HG03571 (cell line): Measurements from ENCODE around the gene ANKS1A.

Source experiments
- ATAC-seq: cut with Tn5 transposase; IDR thresholded peaks from one replicate; pipeline ENCODE4 v1.9.1; 2021; ENCODE audit not compliant: unreplicated experiment

The ANKS1A gene

DNA sequence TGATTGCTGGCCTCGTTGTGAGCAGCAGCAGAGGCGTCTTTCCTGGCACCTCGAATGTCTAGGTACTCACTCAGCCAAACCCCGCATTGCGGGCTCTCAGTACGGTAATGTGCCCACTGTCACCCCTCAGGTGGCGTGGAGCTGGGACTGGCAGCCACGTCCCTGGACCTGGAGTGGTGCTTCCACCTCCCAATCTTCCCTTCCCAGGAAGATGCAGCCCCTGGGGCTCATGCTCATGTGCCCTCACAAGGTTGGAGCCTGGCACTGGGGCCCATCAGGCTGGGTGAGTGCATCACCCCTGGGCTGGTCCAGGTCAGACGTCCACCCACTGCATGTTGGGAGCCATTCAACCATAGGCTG is 176.4 kb downstream of the ANKS1A start:
- ATAC-seq = no peak

DNA sequence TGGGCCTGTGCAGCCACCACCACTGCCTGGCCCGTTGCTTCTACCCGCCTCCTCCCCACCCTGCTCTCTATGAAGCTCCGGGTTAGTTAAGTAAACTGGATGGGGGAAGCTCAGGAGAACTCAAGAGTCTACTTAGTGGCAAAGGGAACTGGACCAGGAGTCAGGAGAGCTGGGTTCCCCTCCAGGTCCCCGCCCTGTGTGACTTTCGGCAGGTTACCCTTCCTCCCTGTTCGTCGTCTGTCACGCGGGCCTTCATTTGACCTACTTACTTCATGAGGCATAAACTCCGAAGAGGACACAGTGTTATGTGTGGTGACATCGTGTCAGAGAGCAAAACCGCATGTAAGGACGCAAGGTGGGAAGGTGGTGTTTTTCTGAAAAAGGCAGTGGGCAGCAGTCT is 176.8 kb downstream of the ANKS1A start:
- no peak for ATAC-seq

DNA sequence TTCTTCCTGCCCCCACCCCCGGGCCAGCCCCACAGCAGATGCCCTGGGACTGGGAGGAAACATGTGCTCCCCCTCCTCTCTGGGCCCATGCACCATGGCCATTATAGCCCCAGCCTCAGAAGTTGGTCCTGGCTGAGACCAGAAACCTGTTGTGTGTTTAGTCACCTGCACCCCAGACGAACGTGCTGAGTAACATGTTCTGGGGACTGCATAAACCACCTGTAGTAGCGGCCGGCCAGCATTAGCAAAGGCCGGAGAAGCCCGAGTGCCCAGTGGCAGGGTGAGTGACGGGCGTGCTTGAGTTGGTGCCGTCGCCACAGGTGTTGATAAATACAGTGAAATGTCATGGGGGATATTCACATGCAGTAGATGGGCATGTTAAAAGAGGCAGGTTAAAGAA is 178.2 kb downstream of the ANKS1A start:
- no peak for ATAC-seq

- ATAC-seq = no peak
Observed at GRCh38 chr6:35068206-35068605, 179.2 kb downstream of the ANKS1A start.

- ATAC-seq = no peak
Observed at GRCh38 chr6:35068644-35069043, 179.6 kb downstream of the ANKS1A start.

DNA sequence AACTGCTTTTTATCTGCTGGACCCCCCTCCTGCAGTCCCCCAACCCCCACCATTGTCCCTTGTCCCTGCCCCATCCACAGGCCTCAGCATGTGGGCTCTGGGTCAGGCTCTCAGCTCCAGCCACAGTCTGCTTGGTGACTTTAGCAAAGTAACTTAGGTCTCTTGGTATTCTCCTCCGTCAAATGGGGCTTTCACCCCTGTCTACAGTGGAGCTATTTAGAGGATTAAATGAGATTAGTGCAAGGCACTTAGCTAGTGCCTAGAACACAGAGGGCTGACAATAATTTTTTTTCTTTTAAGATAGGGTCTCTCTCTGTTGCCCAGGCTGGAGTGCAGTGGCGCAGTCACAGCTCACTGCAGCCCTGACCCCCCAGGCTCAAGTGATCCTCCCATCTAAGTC is 180.2 kb downstream of the ANKS1A start:
- no peak for ATAC-seq

DNA sequence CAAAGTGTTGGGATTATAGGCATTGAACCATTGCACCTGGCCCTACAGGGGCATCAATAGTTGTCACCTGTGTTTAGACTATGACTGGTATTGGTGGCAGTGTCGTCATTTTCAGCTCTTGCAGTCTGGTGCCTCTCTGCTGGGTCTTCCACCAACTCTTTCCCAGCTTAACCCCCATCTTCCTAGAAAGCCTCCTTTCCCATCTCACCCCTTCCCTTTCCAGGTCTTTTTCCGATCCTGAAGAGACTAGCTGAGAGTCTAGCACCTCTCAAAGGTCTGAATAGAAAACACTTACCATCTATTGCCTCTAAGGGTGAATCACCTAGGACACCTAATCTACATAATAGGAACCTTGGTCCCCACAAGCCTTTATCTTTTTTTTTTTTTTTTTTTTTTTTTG is 181.1 kb downstream of the ANKS1A start:
- ATAC-seq = no peak

GRCh38 chr6:35071347-35071994 is 182.4 kb downstream of the ANKS1A start:
- ATAC-seq = no peak

GRCh38 chr6:35072051-35072697 is 183.1 kb downstream of the ANKS1A start:
- no peak for ATAC-seq

GRCh38 chr6:35072698-35073055 is 183.6 kb downstream of the ANKS1A start:
- no peak for ATAC-seq

GRCh38 chr6:35073211-35073610 is 184.2 kb downstream of the ANKS1A start:
- no peak for ATAC-seq

GRCh38 chr6:35073766-35074471 is 184.9 kb downstream of the ANKS1A start:
- no peak for ATAC-seq

- ATAC-seq = no peak
Observed at GRCh38 chr6:35076997-35077712, 188.1 kb downstream of the ANKS1A start.

DNA sequence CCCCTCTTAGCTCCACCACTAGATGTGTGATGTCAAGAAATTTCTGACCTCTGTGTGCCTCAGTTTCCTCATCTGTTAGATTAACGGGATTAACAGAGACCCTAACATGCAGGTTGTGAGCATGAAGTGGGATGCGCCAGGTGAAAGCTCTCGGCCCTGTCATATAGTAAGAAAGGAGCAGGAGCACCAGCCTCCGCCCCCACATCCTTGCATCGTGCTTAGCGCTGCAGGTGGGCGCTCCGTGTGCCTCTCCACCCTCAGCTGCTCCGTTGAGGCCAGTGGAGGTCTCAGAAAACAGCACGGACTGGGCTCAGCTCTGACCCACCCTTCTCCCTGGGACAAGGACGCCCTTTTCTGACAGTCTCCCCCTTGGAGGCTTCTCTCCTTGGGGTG is 188.7 kb downstream of the ANKS1A start:
- ATAC-seq = no peak

DNA sequence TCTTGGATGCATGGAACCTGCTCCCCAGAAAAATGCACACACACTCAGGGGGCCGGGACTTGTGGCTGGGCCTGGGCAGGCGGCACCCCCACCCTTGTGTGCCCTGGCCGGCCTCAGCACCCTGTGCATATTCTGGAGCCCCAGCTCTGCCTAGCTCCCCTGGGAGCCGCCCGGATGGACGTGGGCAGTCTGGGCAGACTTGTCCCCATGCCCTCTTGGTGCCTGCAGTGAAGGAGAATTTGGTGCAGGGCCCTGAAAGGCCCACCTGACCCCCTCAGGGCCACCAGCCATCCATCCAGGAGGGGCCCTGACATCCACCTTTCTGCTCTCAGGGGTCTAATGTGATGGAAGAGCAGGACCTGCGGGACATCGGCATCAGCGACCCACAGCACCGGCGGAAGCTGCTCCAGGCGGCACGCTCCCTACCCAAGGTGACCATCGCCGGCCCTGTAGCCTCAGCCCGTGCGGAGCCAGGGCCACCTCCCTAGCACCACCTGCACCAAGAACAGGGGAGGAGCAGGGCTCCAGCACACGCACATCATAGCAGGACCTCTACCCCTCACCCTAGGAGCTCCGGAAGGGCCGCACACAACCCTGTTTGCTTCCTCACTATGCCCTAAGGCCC is 189.3 kb downstream of the ANKS1A start:
- ATAC-seq = no peak

GRCh38 chr6:35078896-35079295 is 189.8 kb downstream of the ANKS1A start:
- no peak for ATAC-seq

DNA sequence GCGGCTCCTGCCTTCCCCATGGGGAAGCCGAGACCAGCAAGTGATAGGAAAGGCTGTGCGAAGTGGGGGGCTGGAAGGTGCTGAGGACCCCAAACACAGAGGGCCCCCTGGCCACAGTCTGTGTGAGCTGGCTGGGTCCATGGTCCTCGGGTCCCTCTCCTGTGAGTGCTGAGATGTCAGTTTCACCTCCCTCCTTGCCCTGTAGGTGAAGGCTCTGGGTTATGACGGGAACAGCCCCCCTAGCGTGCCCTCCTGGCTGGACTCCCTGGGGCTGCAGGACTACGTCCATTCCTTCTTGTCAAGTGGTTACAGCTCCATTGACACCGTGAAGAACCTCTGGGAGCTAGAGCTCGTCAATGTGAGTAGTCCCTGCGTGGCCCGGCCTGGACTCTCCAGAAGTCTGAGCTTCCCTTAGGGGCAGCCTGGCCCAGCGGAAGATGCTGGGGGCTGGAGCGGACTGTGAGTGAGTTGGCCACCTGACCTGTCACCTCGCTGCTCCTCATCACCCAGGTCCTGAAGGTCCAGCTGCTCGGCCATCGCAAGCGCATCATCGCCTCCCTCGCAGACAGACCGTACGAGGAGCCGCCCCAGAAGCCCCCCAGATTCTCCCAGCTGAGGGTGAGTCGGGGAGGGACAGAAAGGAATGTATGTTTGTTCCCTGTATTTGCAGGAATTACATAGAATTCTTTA is 190.4 kb downstream of the ANKS1A start:
- no peak for ATAC-seq

GRCh38 chr6:35080016-35080680 is 191.1 kb downstream of the ANKS1A start:
- no peak for ATAC-seq

GRCh38 chr6:35080821-35081425 is 191.9 kb downstream of the ANKS1A start:
- ATAC-seq = no peak

- ATAC-seq = no peak
Observed at GRCh38 chr6:35081426-35081851, 192.4 kb downstream of the ANKS1A start.
